GM21423 (cell line): ENCODE measurements around the gene LMOD2.

Experiments used
- ATAC-seq: cut with Tn5 transposase; IDR thresholded peaks from one replicate; pipeline ENCODE4 v1.9.1; 2021; ENCODE audit warnings: mild to moderate bottlenecking, moderate library complexity; ENCODE audit not compliant: unreplicated experiment

The LMOD2 gene

GRCh38 chr7:123711832-123712293 is 56.2 kb downstream of the LMOD2 start:
- no peak for ATAC-seq

GRCh38 chr7:123712619-123713018 is 57.0 kb downstream of the LMOD2 start:
- ATAC-seq, result peak; percentile 42
